Measurements from ENCODE around the gene SHB.

SHB gene

GRCh38 chr9:38024036-38024681 lies 44.9 kb downstream of the SHB start:
- Histone ChIP-seq H3K4me3 (replicated peaks; ENCODE audit: low read depth, low read length) (no peak overlapping the region), H3K36me3 (ENCODE audit: control insufficient read depth, insufficient read depth, low read length) (no peaks in the 10 kb centered on the region), H3K27me3 (replicated peaks; ENCODE audit: control insufficient read depth, insufficient read depth, low read length) (no peaks in the 10 kb centered on the region)
- TF ChIP-seq CTCF (IDR thresholded peaks at IDR 0.05; ENCODE audit: insufficient read depth, low read length, poor library complexity, severe bottlenecking) = no peak
- DNase-seq (ENCODE audit: extremely low read depth, insufficient read length) = no peak

GRCh38 chr9:38023661-38024035 lies 45.4 kb downstream of the SHB start:
- TF ChIP-seq CTCF (IDR thresholded peaks at IDR 0.05; ENCODE audit: insufficient read depth, low read length, poor library complexity, severe bottlenecking) = no peak
- Histone ChIP-seq H3K27me3 (replicated peaks; ENCODE audit: control insufficient read depth, insufficient read depth, low read length) (no peaks in the 10 kb centered on the region), H3K4me3 (replicated peaks; ENCODE audit: low read depth, low read length) (no peak overlapping the region), H3K36me3 (ENCODE audit: control insufficient read depth, insufficient read depth, low read length) (no peaks in the 10 kb centered on the region)
- DNase-seq (ENCODE audit: extremely low read depth, insufficient read length) = no peak

- H3K36me3 ChIP-seq (ENCODE audit: control insufficient read depth, insufficient read depth, low read length) = no peaks in the 10 kb centered on the region
- no peak for TF ChIP-seq CTCF (IDR thresholded peaks at IDR 0.05; ENCODE audit: insufficient read depth, low read length, poor library complexity, severe bottlenecking)
- no peak for DNase-seq (ENCODE audit: extremely low read depth, insufficient read length)
- H3K4me3 ChIP-seq (replicated peaks; ENCODE audit: low read depth, low read length) = no peak overlapping the region
- H3K27me3 ChIP-seq (replicated peaks; ENCODE audit: control insufficient read depth, insufficient read depth, low read length) = no peaks in the 10 kb centered on the region
Observed at GRCh38 chr9:38022995-38023394, 46.0 kb downstream of the SHB start.

- Histone ChIP-seq H3K4me3 (replicated peaks; ENCODE audit: low read depth, low read length) (no peak overlapping the region), H3K36me3 (ENCODE audit: control insufficient read depth, insufficient read depth, low read length) (no peaks in the 10 kb centered on the region), H3K27me3 (replicated peaks; ENCODE audit: control insufficient read depth, insufficient read depth, low read length) (no peaks in the 10 kb centered on the region)
- no peak for TF ChIP-seq CTCF (IDR thresholded peaks at IDR 0.05; ENCODE audit: insufficient read depth, low read length, poor library complexity, severe bottlenecking)
- no peak for DNase-seq (ENCODE audit: extremely low read depth, insufficient read length)
Observed at GRCh38 chr9:38022203-38022895, 46.7 kb downstream of the SHB start.

- no peak overlapping the region for H3K4me3 ChIP-seq (replicated peaks; ENCODE audit: low read depth, low read length)
- no peak for DNase-seq (ENCODE audit: extremely low read depth, insufficient read length)
- H3K27me3 ChIP-seq (replicated peaks; ENCODE audit: control insufficient read depth, insufficient read depth, low read length) = no peaks in the 10 kb centered on the region
- TF ChIP-seq CTCF (IDR thresholded peaks at IDR 0.05; ENCODE audit: insufficient read depth, low read length, poor library complexity, severe bottlenecking) = no peak
- H3K36me3 ChIP-seq (ENCODE audit: control insufficient read depth, insufficient read depth, low read length) = no peaks in the 10 kb centered on the region
Observed at GRCh38 chr9:38020151-38021076, 48.6 kb downstream of the SHB start.

Data from GM06990 (cell line).